ENCODE data around the gene USP11.

The USP11 gene

DNA sequence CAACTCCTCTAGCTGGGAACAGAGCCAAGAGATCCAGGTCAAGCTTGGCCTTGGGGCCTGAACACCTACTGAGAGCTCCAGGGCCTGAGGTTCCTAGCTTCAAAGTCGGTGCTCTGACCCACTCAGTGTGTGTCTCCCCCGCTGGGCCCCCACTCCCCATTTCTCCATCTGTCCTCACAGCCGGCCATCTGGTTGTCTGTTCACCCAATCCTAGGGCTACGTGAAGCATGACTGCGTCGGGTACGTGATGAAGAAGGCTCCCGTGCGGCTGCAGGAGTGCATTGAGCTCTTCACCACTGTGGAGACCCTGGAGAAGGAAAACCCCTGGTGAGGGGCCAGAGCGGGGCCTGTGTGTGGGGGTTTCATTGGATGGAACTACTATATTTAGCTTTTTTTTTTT, 12.3 kb downstream of the USP11 start:
- Histone ChIP-seq H3K9me2 (replicated peaks; ENCODE audit: control insufficient read depth, low read length) (no peaks in the 10 kb centered on the region), H3K4me2 (ENCODE audit: low read length) (no peak overlapping the region), H3K9me3 (ENCODE audit: control insufficient read depth, insufficient read depth, low read length) (no peaks in the 10 kb centered on the region), H3F3A (ENCODE audit: control insufficient read depth, insufficient read depth) (no peaks in the 10 kb centered on the region), H4K20me1 (ENCODE audit: control insufficient read depth, insufficient read depth, low read depth, low read length) (no peaks in the 10 kb centered on the region), H3K4me3 (ENCODE audit: low read length) (no peak overlapping the region), H3K27ac (ENCODE audit: low read depth, low read length) (no peak overlapping the region), H3K4me1 (ENCODE audit: control insufficient read depth, low read length) (no peaks in the 10 kb centered on the region), H3K36me3 (ENCODE audit: control insufficient read depth, low read length) (peaks cover 17% of the 10 kb centered on the region), H3K27me3 (ENCODE audit: control insufficient read depth, low read length) (no peaks in the 10 kb centered on the region), H3K79me2 (ENCODE audit: control insufficient read depth, low read length) (no peaks in the 10 kb centered on the region)
- TF ChIP-seq, protein P1, sequence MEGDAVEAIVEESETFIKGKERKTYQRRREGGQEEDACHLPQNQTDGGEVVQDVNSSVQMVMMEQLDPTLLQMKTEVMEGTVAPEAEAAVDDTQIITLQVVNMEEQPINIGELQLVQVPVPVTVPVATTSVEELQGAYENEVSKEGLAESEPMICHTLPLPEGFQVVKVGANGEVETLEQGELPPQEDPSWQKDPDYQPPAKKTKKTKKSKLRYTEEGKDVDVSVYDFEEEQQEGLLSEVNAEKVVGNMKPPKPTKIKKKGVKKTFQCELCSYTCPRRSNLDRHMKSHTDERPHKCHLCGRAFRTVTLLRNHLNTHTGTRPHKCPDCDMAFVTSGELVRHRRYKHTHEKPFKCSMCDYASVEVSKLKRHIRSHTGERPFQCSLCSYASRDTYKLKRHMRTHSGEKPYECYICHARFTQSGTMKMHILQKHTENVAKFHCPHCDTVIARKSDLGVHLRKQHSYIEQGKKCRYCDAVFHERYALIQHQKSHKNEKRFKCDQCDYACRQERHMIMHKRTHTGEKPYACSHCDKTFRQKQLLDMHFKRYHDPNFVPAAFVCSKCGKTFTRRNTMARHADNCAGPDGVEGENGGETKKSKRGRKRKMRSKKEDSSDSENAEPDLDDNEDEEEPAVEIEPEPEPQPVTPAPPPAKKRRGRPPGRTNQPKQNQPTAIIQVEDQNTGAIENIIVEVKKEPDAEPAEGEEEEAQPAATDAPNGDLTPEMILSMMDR (IDR thresholded peaks at IDR 0.05; ENCODE audit: low read depth, low read length, poor library complexity, severe bottlenecking), result no peak
- no peak for TF ChIP-seq EZH2phosphoT487 (IDR thresholded peaks at IDR 0.05; ENCODE audit: borderline replicate concordance, low read length)

DNA sequence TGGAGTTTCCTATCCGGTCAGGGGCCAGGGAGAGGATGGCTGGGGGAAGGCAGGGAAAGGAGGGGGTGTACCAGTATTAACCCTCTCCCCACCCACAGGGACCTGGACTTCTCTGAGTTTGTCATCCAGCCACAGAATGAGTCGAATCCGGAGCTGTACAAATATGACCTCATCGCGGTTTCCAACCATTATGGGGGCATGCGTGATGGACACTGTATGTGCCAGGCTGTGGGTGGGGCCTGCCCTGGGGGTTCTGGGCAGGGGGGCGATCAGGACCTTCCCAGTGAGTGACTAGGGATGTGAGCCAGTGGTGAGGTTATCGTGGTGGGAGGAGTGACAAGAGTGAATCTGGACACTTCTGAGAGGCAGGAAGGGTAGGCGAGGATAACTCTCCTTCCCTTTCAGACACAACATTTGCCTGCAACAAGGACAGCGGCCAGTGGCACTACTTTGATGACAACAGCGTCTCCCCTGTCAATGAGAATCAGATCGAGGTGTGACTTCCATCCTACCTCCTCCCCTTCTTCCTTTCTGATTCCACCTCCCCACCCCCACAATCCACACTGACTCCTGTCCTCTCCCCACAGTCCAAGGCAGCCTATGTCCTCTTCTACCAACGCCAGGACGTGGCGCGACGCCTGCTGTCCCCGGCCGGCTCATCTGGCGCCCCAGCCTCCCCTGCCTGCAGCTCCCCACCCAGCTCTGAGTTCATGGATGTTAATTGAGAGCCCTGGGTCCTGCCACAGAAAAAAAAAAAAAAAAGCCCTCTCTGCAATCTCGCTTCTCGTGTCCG, 14.6 kb downstream of the USP11 start:
- Histone ChIP-seq H3K4me3 (ENCODE audit: low read length) (no peak overlapping the region), H3K9me3 (ENCODE audit: control insufficient read depth, insufficient read depth, low read length) (no peaks in the 10 kb centered on the region), H3F3A (ENCODE audit: control insufficient read depth, insufficient read depth) (no peaks in the 10 kb centered on the region), H3K79me2 (ENCODE audit: control insufficient read depth, low read length) (no peaks in the 10 kb centered on the region), H3K27ac (ENCODE audit: low read depth, low read length) (no peak overlapping the region), H3K4me2 (ENCODE audit: low read length) (no peak overlapping the region), H3K4me1 (ENCODE audit: control insufficient read depth, low read length) (no peaks in the 10 kb centered on the region), H3K9me2 (replicated peaks; ENCODE audit: control insufficient read depth, low read length) (no peaks in the 10 kb centered on the region), H4K20me1 (ENCODE audit: control insufficient read depth, insufficient read depth, low read depth, low read length) (no peaks in the 10 kb centered on the region), H3K36me3 (ENCODE audit: control insufficient read depth, low read length) (peaks cover 13% of the 10 kb centered on the region), H3K27me3 (ENCODE audit: control insufficient read depth, low read length) (no peaks in the 10 kb centered on the region)
- TF ChIP-seq EZH2phosphoT487 (IDR thresholded peaks at IDR 0.05; ENCODE audit: borderline replicate concordance, low read length), result no peak
- TF ChIP-seq, protein P1 (IDR thresholded peaks at IDR 0.05; ENCODE audit: low read depth, low read length, poor library complexity, severe bottlenecking), result no peak

DNA sequence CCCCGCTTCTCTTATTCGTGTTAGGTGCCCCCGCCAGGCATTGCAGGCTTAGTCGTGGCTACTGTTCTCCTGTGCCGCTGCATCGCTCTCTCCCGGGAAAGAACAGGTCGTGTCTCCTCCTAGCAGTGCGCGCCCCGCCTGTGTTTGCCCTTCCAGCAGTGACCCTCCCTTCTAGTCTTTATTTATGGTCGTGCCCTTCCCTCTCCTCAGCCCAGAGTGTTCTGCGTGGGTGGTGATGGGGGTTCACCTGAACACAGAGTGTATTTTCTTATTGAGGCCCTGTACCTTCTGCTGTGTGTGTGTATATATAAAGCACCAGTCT, 15.2 kb downstream of the USP11 start:
- no peaks in the 10 kb centered on the region for H3K9me2 ChIP-seq (replicated peaks; ENCODE audit: control insufficient read depth, low read length)

More for the DNA sequence above, 15.2 kb downstream of the USP11 start:
- Histone ChIP-seq H3K27ac (ENCODE audit: low read depth, low read length) (no peak overlapping the region), H3K36me3 (ENCODE audit: control insufficient read depth, low read length) (peaks cover 10% of the 10 kb centered on the region), H3K4me2 (ENCODE audit: low read length) (no peak overlapping the region), H3F3A (ENCODE audit: control insufficient read depth, insufficient read depth) (no peaks in the 10 kb centered on the region), H4K20me1 (ENCODE audit: control insufficient read depth, insufficient read depth, low read depth, low read length) (no peaks in the 10 kb centered on the region), H3K4me3 (ENCODE audit: low read length) (no peak overlapping the region), H3K4me1 (ENCODE audit: control insufficient read depth, low read length) (no peaks in the 10 kb centered on the region), H3K79me2 (ENCODE audit: control insufficient read depth, low read length) (no peaks in the 10 kb centered on the region), H3K9me3 (ENCODE audit: control insufficient read depth, insufficient read depth, low read length) (no peaks in the 10 kb centered on the region), H3K27me3 (ENCODE audit: control insufficient read depth, low read length) (no peaks in the 10 kb centered on the region)
- TF ChIP-seq, protein P1 (IDR thresholded peaks at IDR 0.05; ENCODE audit: low read depth, low read length, poor library complexity, severe bottlenecking), result no peak
- TF ChIP-seq EZH2phosphoT487 (IDR thresholded peaks at IDR 0.05; ENCODE audit: borderline replicate concordance, low read length), result no peak

Measured in DOHH2 (cell line).